SU-DHL-6 (cell line): ENCODE results near the gene PKD1.

Experiments
- H2AFZ ChIP-seq: fragments of 200-600 bp; sonication (generic); 2 replicates; pipeline ENCODE4 v1.6.1; 2014; ENCODE audit warnings: low read depth, mild to moderate bottlenecking, moderate library complexity, mixed read lengths, antibody characterized with exemption, low read length; ENCODE audit not compliant: severe bottlenecking
- H3F3A ChIP-seq: fragments of 200-600 bp; shearing (Covaris generic); 2 replicates; pipeline ENCODE4 v1.6.0; 2016; ENCODE audit warnings: antibody characterized with exemption, mild to moderate bottlenecking; ENCODE audit not compliant: insufficient read depth
- H3K27ac ChIP-seq: fragments of 200-600 bp; sonication (generic); 2 replicates; pipeline ENCODE4 v1.5.1; 2016; ENCODE audit warnings: low read depth, mild to moderate bottlenecking, low read length, moderate library complexity, mixed read lengths
- H3K27me3 ChIP-seq: fragments of 200-600 bp; sonication (generic), shearing (Covaris generic); 2 replicates; pipeline ENCODE4 v1.6.0; 2014; ENCODE audit warnings: mild to moderate bottlenecking, low read length
- H3K36me3 ChIP-seq: fragments of 200-600 bp; sonication (generic); 2 replicates; pipeline ENCODE4 v1.6.1; 2014; ENCODE audit warnings: mild to moderate bottlenecking, low read length, mixed read lengths
- H3K4me2 ChIP-seq: fragments of 300-600, 200-600 bp; shearing (Covaris generic), sonication (generic); 2 replicates; pipeline ENCODE4 v1.6.0; 2014; ENCODE audit warnings: low read length, low read depth, mild to moderate bottlenecking; ENCODE audit not compliant: poor library complexity, severe bottlenecking
- H3K4me3 ChIP-seq: fragments of 200-600 bp; sonication (generic); 2 replicates; pipeline ENCODE4 v1.5.1; 2014; ENCODE audit warnings: antibody characterized with exemption, low read length, mild to moderate bottlenecking, mixed read lengths; ENCODE audit not compliant: insufficient read depth, poor library complexity, severe bottlenecking
- H3K79me2 ChIP-seq: fragments of 200-600 bp; sonication (generic); 2 replicates; pipeline ENCODE4 v1.6.1; 2014; ENCODE audit warnings: mild to moderate bottlenecking, low read length, moderate library complexity; ENCODE audit not compliant: insufficient read depth
- H3K9ac ChIP-seq: fragments of 200-600 bp; sonication (generic); 2 replicates; pipeline ENCODE4 v1.7.0; 2014; ENCODE audit warnings: mild to moderate bottlenecking, low read length
- H3K9me2 ChIP-seq: fragments of 200-600 bp; sonication (generic); replicated peaks from 2 replicates; pipeline ENCODE4 v1.6.1; 2014; ENCODE audit warnings: low read length; ENCODE audit not compliant: insufficient read depth
- H3K9me3 ChIP-seq: fragments of 200-600 bp; sonication (generic); 2 replicates; pipeline ENCODE4 v1.6.1; 2014; ENCODE audit warnings: low read length, mixed read lengths; ENCODE audit not compliant: insufficient read depth
- H4K20me1 ChIP-seq: fragments of 200-600 bp; sonication (generic); 2 replicates; pipeline ENCODE4 v1.6.1; 2014; ENCODE audit warnings: low read depth, mild to moderate bottlenecking, antibody characterized with exemption, low read length, moderate library complexity, mixed read lengths
- CTCF ChIP-seq: fragments of 200-600 bp; sonication (generic); IDR thresholded peaks from one replicate; pipeline ENCODE4 v1.5.1; 2017; ENCODE audit warnings: antibody characterized with exemption, mild to moderate bottlenecking, low read length, moderate library complexity; ENCODE audit not compliant: insufficient read depth, poor library complexity, severe bottlenecking
- EZH2phosphoT487 ChIP-seq: fragments of 200-600 bp; sonication (generic), shearing (Covaris generic); conservative IDR thresholded peaks from 2 replicates; pipeline ENCODE4 v1.6.1; 2018; ENCODE audit warnings: mild to moderate bottlenecking, antibody characterized with exemption, low read length, moderate library complexity, mixed read lengths

PKD1 gene

GRCh38 chr16:2170080-2170479 is 34.4 kb upstream of the PKD1 start:
- no peak overlapping the region for H3K4me3 ChIP-seq
- no peaks in the 10 kb centered on the region for H3K9me3 ChIP-seq
- no peak overlapping the region for H3K27ac ChIP-seq
- H4K20me1 ChIP-seq, result no peaks in the 10 kb centered on the region
- no peaks in the 10 kb centered on the region for H3K79me2 ChIP-seq
- no peak overlapping the region for H3K9ac ChIP-seq
- H3K27me3 ChIP-seq, result no peaks in the 10 kb centered on the region
- no peak overlapping the region for H3K4me2 ChIP-seq
- H3K36me3 ChIP-seq, result no peaks in the 10 kb centered on the region
- no peak overlapping the region for H2AFZ ChIP-seq
- no peak for TF ChIP-seq EZH2phosphoT487
- no peak for TF ChIP-seq CTCF
- no peaks in the 10 kb centered on the region for H3F3A ChIP-seq
- no peaks in the 10 kb centered on the region for H3K9me2 ChIP-seq

- Histone ChIP-seq H3K4me2 (no peak overlapping the region), H3K9ac (no peak overlapping the region), H3F3A (no peaks in the 10 kb centered on the region), H3K9me2 (no peaks in the 10 kb centered on the region), H3K79me2 (peaks cover 22% of the 10 kb centered on the region), H4K20me1 (no peaks in the 10 kb centered on the region), H3K27ac (no peak overlapping the region), H3K27me3 (no peaks in the 10 kb centered on the region), H3K9me3 (no peaks in the 10 kb centered on the region), H3K36me3 (no peaks in the 10 kb centered on the region), H2AFZ (no peak overlapping the region), H3K4me3 (no peak overlapping the region)
- TF ChIP-seq EZH2phosphoT487, result no peak
- TF ChIP-seq CTCF, result no peak
These were observed 31.5 kb upstream of the PKD1 start for GRCh38 chr16:2167068-2167638.

GRCh38 chr16:2166263-2167067 is 30.8 kb upstream of the PKD1 start:
- no peaks in the 10 kb centered on the region for H3K9me3 ChIP-seq
- no peak overlapping the region for H3K4me2 ChIP-seq
- no peaks in the 10 kb centered on the region for H3K27me3 ChIP-seq
- H4K20me1 ChIP-seq, result no peaks in the 10 kb centered on the region
- TF ChIP-seq EZH2phosphoT487 (no peak), CTCF (no peak)
- no peak overlapping the region for H3K9ac ChIP-seq
- no peaks in the 10 kb centered on the region for H3K9me2 ChIP-seq
- no peaks in the 10 kb centered on the region for H3K36me3 ChIP-seq
- H3F3A ChIP-seq, result no peaks in the 10 kb centered on the region
- no peak overlapping the region for H2AFZ ChIP-seq
- no peak overlapping the region for H3K4me3 ChIP-seq
- H3K27ac ChIP-seq, result no peak overlapping the region
- peaks cover 29% of the 10 kb centered on the region for H3K79me2 ChIP-seq
